ENCODE data around the gene FASTKD3. TPM values are rescaled to one million over a fixed set of nuclear protein-coding genes. Genes with fewer than 3 reads are reported as not detected.

The FASTKD3 gene
- total and polyA plus RNA-seq, 2 donors (not counting 3 experiments of a cell fraction or from before 2014, with no cell fraction given) = 5.5 to 9.6 TPM

DNA sequence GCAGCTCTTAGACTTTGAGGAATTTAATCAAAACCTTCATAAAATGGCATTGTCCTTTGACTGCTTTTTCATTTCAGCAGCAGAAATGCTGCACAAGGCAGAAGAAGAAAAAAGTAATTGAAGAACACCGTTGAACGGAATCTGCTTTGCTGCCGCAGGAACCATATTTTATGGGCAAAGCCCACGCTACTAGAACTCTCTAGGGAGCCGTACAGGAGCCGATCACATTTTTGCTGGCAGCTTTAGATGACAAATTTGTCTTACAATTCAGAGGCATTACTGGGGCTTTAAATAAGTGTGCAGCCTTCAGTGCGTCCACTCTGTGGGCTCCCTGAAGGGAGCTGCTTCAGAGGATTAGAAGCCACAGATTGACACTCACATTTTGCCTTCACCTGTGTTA is 23.3 kb downstream of the FASTKD3 start:
- intact Hi-C loops (cut with micrococcal nuclease) = no loop called here
- Histone ChIP-seq H3K4me2 (ENCODE audit: insufficient read depth, low read length) (no peak overlapping the region), H3K27ac (ENCODE audit: insufficient read depth, low read depth, low read length) (no peak overlapping the region), H3K9me1 (replicated peaks; ENCODE audit: control insufficient read depth, extremely low read depth, insufficient read depth, low read length) (no peaks in the 10 kb centered on the region), H3K4me1 (ENCODE audit: control insufficient read depth, extremely low read depth, insufficient read depth, low read length) (no peaks in the 10 kb centered on the region), H2AFZ (ENCODE audit: low read depth, low read length) (no peak overlapping the region), H3K36me3 (ENCODE audit: control insufficient read depth in 2 of 2, extremely low read depth in 1 of 2, insufficient read depth in 2 of 2, low read length in 2 of 2) (no peaks in the 10 kb centered on the region), H3K9me3 (replicated peaks; ENCODE audit: control insufficient read depth, insufficient read depth, low read length) (no peaks in the 10 kb centered on the region), H3K4me3 (replicated peaks in 1 of 3; ENCODE audit: insufficient read depth in 1 of 3, low read depth in 1 of 3, low read length in 3 of 3) (no peak overlapping the region), H3K27me3 (ENCODE audit: control insufficient read depth in 2 of 2, insufficient read depth in 2 of 2, low read length in 2 of 2) (peaks cover 21 to 25% of the 10 kb centered on the region in 2 experiments), H3K79me2 (ENCODE audit: control insufficient read depth, insufficient read depth, low read length) (no peaks in the 10 kb centered on the region), H4K20me1 (replicated peaks; ENCODE audit: control insufficient read depth, extremely low read depth, insufficient read depth, low read length) (no peaks in the 10 kb centered on the region), H3K9ac (replicated peaks; ENCODE audit: extremely low read depth, insufficient read depth, low read length) (no peak overlapping the region)
- ChIA-PET CTCF (no interaction called here), POLR2A (no interaction called here)
- no peak for TF ChIP-seq EZH2 (IDR thresholded peaks at IDR 0.05; ENCODE audit: borderline replicate concordance, low read depth, low read length, severe bottlenecking)
- no peak for TF ChIP-seq GATA2 (IDR thresholded peaks at IDR 0.05; ENCODE audit: insufficient read depth, insufficient read length, low read depth, low read length)
- TF ChIP-seq JUN (IDR thresholded peaks at IDR 0.05; ENCODE audit: borderline replicate concordance, insufficient read depth, insufficient read length, low read depth) = no peak
- TF ChIP-seq, protein P1, sequence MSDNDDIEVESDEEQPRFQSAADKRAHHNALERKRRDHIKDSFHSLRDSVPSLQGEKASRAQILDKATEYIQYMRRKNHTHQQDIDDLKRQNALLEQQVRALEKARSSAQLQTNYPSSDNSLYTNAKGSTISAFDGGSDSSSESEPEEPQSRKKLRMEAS (IDR thresholded peaks at IDR 0.05; ENCODE audit: insufficient read depth, insufficient read length) = no peak
- TF ChIP-seq, protein P2, sequence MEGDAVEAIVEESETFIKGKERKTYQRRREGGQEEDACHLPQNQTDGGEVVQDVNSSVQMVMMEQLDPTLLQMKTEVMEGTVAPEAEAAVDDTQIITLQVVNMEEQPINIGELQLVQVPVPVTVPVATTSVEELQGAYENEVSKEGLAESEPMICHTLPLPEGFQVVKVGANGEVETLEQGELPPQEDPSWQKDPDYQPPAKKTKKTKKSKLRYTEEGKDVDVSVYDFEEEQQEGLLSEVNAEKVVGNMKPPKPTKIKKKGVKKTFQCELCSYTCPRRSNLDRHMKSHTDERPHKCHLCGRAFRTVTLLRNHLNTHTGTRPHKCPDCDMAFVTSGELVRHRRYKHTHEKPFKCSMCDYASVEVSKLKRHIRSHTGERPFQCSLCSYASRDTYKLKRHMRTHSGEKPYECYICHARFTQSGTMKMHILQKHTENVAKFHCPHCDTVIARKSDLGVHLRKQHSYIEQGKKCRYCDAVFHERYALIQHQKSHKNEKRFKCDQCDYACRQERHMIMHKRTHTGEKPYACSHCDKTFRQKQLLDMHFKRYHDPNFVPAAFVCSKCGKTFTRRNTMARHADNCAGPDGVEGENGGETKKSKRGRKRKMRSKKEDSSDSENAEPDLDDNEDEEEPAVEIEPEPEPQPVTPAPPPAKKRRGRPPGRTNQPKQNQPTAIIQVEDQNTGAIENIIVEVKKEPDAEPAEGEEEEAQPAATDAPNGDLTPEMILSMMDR (IDR thresholded peaks at IDR 0.05; ENCODE audit: extremely low read depth in 1 of 2, insufficient read depth in 1 of 2, low read depth in 1 of 2, low read length in 2 of 2) = no peak
- TF ChIP-seq FOS (IDR thresholded peaks at IDR 0.05; ENCODE audit: borderline replicate concordance, insufficient read depth, low read length) = no peak
- TF ChIP-seq POLR2A (IDR thresholded peaks at IDR 0.05; ENCODE audit: low read depth, low read length) = no peak
- TF ChIP-seq MYC (IDR thresholded peaks at IDR 0.05; ENCODE audit: low read depth, low read length) = no peak
- no peak for TF ChIP-seq POLR2AphosphoS5 (IDR thresholded peaks at IDR 0.05; ENCODE audit: insufficient read depth, low read depth, low read length)
- dilution Hi-C loops (cut with MboI; ENCODE audit: extremely low pct_ligation_motif_present, low sequenced_read_pairs) = no loop called here
- FAIRE-seq (no peak), DNase-seq (ENCODE audit: low read depth, low spot score) (no peak)
- no TSS peak for BruUV-seq (replicated peaks)
